SK-N-SH treated with all-trans-retinoic acid at 6 μM for 48 hours (cell line): ENCODE data around the gene HOOK1.
"Not testable (repeated sequence)": the region's sequence is repeated elsewhere in the genome, so short reads cannot be mapped to it uniquely, and the experiment has no call there.

Experiments
- ARNTL ChIP-seq: fragments of 450-650 bp; formaldehyde crosslinking; IDR thresholded peaks from 2 replicates; pipeline ENCODE4 v1.5.0; 2020; ENCODE audit warnings: low read depth, mild to moderate bottlenecking, moderate library complexity, borderline replicate concordance
- CSDC2 ChIP-seq: fragments of 250-450 bp; sonication (Bioruptor Pico); IDR thresholded peaks from 2 replicates; pipeline ENCODE4 v1.5.0; 2020; ENCODE audit warnings: mild to moderate bottlenecking, moderate library complexity
- PPARA ChIP-seq: fragments of 250-450 bp; sonication (Bioruptor Pico); IDR thresholded peaks from 2 replicates; pipeline ENCODE4 v1.5.0; 2020; ENCODE audit warnings: mild to moderate bottlenecking, borderline replicate concordance
- RARB ChIP-seq: fragments of 250-450 bp; sonication (Bioruptor Pico); IDR thresholded peaks from 2 replicates; pipeline ENCODE4 v1.8.0; 2021; ENCODE audit warnings: mild to moderate bottlenecking, moderate library complexity
- ZFP3 ChIP-seq: fragments of 250-450 bp; sonication (Bioruptor Pico); IDR thresholded peaks from 2 replicates; pipeline ENCODE4 v1.5.0; 2020; ENCODE audit warnings: mild to moderate bottlenecking, moderate library complexity
- ZNF8 ChIP-seq: fragments of 450-650 bp; formaldehyde crosslinking; IDR thresholded peaks from 2 replicates; pipeline ENCODE4 v1.5.0; 2020; ENCODE audit warnings: mild to moderate bottlenecking, moderate library complexity
- TF ChIP-seq, protein P1 (sequence below): fragments of 250-450 bp; sonication (Bioruptor Pico); IDR thresholded peaks from 2 replicates; pipeline ENCODE4 v1.5.1; 2020; ENCODE audit warnings: low read depth, mild to moderate bottlenecking, moderate library complexity
- TF ChIP-seq, protein P2 (sequence below): fragments of 250-450 bp; sonication (Bioruptor Pico); IDR thresholded peaks from 2 replicates; pipeline ENCODE4 v1.8.0; 2020; ENCODE audit warnings: mild to moderate bottlenecking, moderate library complexity, borderline replicate concordance

DNA sequence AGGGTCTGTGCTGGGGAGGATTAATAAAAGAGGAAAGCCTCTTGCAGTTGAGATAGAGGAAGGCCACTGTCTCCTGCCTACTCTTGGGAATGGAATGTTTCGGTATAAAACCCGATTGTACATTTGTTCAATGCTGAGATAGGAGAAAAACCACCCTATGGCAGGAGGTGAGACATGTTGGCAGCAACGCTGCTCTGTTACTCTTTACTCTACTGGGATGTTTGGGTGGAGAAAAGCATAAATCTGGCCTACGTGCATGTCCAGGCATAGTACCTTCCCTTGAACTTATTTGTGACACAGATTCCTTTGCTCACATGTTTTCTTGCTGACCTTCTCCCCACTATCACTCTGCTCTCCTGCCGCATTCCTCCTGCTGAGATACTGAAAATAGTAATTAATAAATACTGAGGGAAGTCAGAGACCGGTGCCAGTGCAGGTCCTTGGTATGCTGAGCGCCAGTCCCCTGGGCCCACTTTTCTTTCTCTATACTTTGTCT lies 100.1 kb downstream of the HOOK1 start:
- not testable (repeated sequence) for TF ChIP-seq RARB (CRISPR knock-in tag); ARNTL; ZFP3; ZNF8 (CRISPR knock-in tag); CSDC2 (CRISPR knock-in tag); PPARA (CRISPR knock-in tag)
- TF ChIP-seq, protein P1, sequence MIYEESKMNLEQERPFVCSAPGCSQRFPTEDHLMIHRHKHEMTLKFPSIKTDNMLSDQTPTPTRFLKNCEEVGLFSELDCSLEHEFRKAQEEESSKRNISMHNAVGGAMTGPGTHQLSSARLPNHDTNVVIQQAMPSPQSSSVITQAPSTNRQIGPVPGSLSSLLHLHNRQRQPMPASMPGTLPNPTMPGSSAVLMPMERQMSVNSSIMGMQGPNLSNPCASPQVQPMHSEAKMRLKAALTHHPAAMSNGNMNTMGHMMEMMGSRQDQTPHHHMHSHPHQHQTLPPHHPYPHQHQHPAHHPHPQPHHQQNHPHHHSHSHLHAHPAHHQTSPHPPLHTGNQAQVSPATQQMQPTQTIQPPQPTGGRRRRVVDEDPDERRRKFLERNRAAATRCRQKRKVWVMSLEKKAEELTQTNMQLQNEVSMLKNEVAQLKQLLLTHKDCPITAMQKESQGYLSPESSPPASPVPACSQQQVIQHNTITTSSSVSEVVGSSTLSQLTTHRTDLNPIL (CRISPR knock-in tag), result not testable (repeated sequence)
- TF ChIP-seq, protein P2, sequence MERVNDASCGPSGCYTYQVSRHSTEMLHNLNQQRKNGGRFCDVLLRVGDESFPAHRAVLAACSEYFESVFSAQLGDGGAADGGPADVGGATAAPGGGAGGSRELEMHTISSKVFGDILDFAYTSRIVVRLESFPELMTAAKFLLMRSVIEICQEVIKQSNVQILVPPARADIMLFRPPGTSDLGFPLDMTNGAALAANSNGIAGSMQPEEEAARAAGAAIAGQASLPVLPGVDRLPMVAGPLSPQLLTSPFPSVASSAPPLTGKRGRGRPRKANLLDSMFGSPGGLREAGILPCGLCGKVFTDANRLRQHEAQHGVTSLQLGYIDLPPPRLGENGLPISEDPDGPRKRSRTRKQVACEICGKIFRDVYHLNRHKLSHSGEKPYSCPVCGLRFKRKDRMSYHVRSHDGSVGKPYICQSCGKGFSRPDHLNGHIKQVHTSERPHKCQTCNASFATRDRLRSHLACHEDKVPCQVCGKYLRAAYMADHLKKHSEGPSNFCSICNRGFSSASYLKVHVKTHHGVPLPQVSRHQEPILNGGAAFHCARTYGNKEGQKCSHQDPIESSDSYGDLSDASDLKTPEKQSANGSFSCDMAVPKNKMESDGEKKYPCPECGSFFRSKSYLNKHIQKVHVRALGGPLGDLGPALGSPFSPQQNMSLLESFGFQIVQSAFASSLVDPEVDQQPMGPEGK, result not testable (repeated sequence)
